Uterus (tissue), 2 donors: ENCODE data around the gene PPARG.

ENCODE experiments used
- CTCF ChIP-seq, 4 experiments: fragments of 200-600 bp in 2 of 4; fragments of 450-650 bp in 2 of 4; sonication (generic) in 2 of 4; IDR thresholded peaks; one replicate each; pipeline ENCODE4 v1.5.1; 2016 to 2019; ENCODE audit warnings: antibody characterized with exemption in 4 of 4, mild to moderate bottlenecking in 2 of 4, moderate library complexity in 1 of 4
- POLR2A ChIP-seq, 2 donors: fragments of 450-650 bp; IDR thresholded peaks; one replicate each; pipeline ENCODE4 v1.6.1; 2016; ENCODE audit warnings: antibody characterized with exemption in 2 of 2, mild to moderate bottlenecking in 1 of 2, moderate library complexity in 1 of 2

- no peak for TF ChIP-seq CTCF (IDR thresholded peaks at IDR 0.05)
- TF ChIP-seq POLR2A (IDR thresholded peaks at IDR 0.05), result no peak
These were observed 12.6 kb downstream of the PPARG start for GRCh38 chr3:12301513-12301912.
